Esophagus squamous epithelium (tissue), 4 donors: ENCODE data around the gene CCR1.

Experiments used
- CTCF ChIP-seq, 6 experiments: fragments of 450-650 bp in 4 of 6; fragments of 200-600 bp in 2 of 6; sonication (generic) in 2 of 6; IDR thresholded peaks; one replicate each; pipeline ENCODE4 v1.5.1; 2016 to 2019; ENCODE audit warnings: antibody characterized with exemption in 6 of 6, mild to moderate bottlenecking in 4 of 6, moderate library complexity in 4 of 6
- POLR2A ChIP-seq, 4 donors: fragments of 450-650 bp; IDR thresholded peaks; one replicate each; pipeline ENCODE4 v1.6.1; 2017; ENCODE audit warnings: antibody characterized with exemption in 4 of 4, mild to moderate bottlenecking in 4 of 4, moderate library complexity in 3 of 4

DNA sequence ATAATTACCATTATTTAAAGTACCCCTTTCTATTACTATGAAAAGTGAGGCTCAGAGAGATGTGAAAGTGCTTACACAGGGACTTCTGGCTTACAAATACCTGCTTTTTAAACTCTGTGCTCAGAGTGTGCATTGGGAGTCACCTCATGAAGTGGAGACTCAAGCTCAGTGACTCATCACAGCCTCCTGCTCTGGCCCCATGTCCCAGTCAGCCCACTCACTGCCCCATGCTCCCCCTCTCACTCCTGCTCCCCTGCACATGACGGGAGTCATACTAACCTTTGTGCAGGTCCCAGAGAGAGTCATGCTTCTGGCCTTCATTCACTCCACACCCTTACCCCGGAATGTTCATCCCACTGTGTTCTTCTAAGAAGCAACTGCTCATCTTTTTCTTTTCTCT lies 20.2 kb downstream of the CCR1 start:
- no peak for TF ChIP-seq CTCF (IDR thresholded peaks at IDR 0.05)
- no peak for TF ChIP-seq POLR2A (IDR thresholded peaks at IDR 0.05)
